ENCODE results near the gene DNAJC18.

Gene DNAJC18

DNA sequence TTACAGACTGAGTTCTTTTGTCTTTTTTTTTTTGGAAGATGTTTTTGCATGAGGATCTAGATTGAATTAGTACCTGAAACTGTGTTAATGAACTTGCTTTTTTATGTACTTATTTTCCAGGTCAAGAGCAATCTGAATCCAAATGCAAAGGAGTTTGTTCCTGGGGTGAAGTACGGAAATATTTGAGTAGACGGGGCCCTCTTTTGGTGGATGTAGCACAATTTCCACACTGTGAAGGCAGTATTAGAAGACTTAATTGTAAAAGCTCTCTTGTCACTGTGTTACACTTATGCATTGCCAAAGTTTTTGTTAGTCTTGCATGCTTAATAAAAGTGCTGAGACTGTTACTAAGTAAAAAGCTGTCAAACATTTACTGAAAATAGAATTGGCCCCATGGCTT, 70.7 kb downstream of the DNAJC18 start:
- no peak for DNase-seq (ENCODE audit: low read depth)

DNA sequence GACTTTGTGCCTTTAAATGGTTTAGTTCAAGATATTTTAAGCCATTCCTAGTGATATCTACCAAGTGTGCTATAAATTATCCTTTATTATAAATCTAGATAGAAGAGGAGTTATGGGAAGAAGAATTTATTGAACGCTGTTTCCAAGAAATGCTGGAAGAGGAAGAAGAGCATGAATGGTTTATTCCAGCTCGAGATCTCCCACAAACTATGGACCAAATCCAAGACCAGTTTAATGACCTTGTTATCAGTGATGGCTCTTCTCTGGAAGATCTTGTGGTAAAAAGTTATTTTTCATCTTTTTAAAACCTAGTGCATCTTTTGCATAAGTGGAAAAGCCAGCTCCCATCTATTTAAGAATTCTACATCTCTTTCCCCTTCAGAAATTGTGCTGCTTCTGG, 74.9 kb downstream of the DNAJC18 start:
- no peak for DNase-seq (ENCODE audit: low read depth)

DNA sequence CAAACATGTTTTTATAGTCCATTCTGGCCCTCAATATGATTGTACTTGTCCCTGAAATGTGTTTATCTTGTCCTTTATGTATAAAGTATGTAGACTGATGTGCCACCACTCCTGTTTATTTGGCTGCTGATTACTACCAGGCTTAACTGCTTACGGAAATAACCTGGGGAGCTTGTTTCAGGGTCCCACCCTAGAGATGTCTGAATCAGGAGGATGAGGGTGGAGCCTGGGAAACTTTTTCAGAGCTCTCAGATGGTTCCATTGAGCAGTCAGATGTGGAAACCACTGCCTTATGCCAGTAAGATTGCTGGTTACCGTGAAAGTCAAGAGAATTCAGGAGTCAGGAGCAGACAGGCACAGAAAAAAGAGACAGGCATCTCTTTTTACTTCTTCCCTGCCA, 75.4 kb downstream of the DNAJC18 start:
- DNase-seq (ENCODE audit: low read depth), result no peak

DNA sequence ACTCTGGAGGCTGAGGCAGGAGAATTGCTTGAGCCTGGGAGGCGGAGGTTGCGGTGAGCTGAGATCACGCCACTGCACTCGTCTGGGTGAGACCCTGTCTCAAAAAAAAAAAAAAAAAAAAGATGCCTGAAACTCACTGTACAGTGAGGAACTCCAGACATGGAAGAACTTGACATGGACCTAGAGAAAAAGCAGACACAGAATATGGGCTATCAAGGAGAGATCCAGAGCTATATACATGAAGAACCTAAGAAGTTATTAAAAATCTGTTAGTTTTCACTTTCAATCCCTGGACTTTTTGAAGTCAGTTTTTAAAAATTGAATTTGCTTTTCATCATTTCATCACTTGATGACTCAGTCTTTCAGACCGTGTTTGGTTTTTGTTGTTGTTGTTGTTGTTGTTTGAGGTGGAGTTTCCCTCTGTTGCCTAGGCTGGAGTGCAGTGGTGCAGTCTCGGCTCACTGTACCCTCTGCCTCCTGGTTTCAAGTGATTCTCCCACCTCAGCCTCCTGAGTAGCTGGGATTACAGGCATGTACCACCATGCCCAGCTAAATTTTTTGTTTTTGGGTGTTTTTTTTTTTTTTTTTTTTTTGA, 77.4 kb downstream of the DNAJC18 start:
- no peak for DNase-seq (ENCODE audit: low read depth)

DNA sequence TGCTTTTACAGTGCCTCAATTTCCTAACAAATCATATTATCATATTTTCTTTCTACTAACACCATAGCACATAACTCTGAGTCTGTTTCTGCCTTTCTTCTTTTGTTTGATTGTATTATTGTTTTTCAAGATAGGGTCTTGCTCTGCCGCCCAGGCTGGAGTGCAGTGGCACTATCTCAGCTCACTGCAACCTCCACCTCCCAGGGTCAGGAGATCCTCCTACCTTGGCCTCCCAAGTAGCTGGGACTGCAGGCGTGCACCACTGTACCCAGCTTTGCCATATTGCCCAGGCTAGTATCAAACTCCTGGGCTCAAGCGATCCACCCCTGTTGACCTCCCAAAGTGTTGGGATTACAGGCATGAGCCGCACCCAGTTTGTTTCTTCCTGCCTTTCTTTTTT, 78.9 kb downstream of the DNAJC18 start:
- no peak for DNase-seq (ENCODE audit: low read depth)

Data from activated T-helper 1 cell treated with Interleukin-2 at 50 U/mL for 16 hours (primary cell).